OCI-LY1 (cell line): ENCODE data around the gene KRT77.

Experiments used
- H2AFZ ChIP-seq: fragments of 200-600 bp; sonication (generic), shearing (Covaris generic); 2 replicates; pipeline ENCODE4 v1.6.0; 2014; ENCODE audit warnings: antibody characterized with exemption, mild to moderate bottlenecking, low read length
- H3F3A ChIP-seq: fragments of 200-600 bp; sonication (generic), shearing (Covaris generic); 2 replicates; pipeline ENCODE4 v1.6.0; 2014; ENCODE audit warnings: mild to moderate bottlenecking, antibody characterized with exemption, low read length, moderate library complexity; ENCODE audit not compliant: insufficient read depth
- H3K27ac ChIP-seq: fragments of 200-600 bp; sonication (generic); 2 replicates; pipeline ENCODE4 v1.5.1; 2014; ENCODE audit warnings: low read length, mixed run types, mild to moderate bottlenecking, low read depth; ENCODE audit not compliant: poor library complexity, severe bottlenecking
- H3K27me3 ChIP-seq: fragments of 200-600 bp; sonication (generic); 2 replicates; pipeline ENCODE4 v1.6.0; 2014; ENCODE audit warnings: antibody characterized with exemption, mild to moderate bottlenecking, low read length, moderate library complexity; ENCODE audit not compliant: insufficient read depth
- H3K36me3 ChIP-seq: fragments of 200-600 bp; sonication (generic); 2 replicates; pipeline ENCODE4 v1.6.1; 2014; ENCODE audit warnings: mild to moderate bottlenecking, antibody characterized with exemption, low read length, moderate library complexity, mixed read lengths; ENCODE audit not compliant: insufficient read depth
- H3K4me1 ChIP-seq: fragments of 200-600 bp; sonication (generic); 2 replicates; pipeline ENCODE4 v1.5.1; 2014; ENCODE audit warnings: mild to moderate bottlenecking, low read length, moderate library complexity; ENCODE audit not compliant: insufficient read depth, severe bottlenecking
- H3K4me2 ChIP-seq: fragments of 200-600 bp; sonication (generic), shearing (Covaris generic); 2 replicates; pipeline ENCODE4 v1.6.1; 2014; ENCODE audit warnings: low read length
- H3K4me3 ChIP-seq: fragments of 200-600 bp; sonication (generic); 2 replicates; pipeline ENCODE4 v1.5.1; 2014; ENCODE audit warnings: low read length, low read depth, mild to moderate bottlenecking, mixed read lengths; ENCODE audit not compliant: poor library complexity, severe bottlenecking
- H3K79me2 ChIP-seq: fragments of 200-600 bp; shearing (Covaris generic); 2 replicates; pipeline ENCODE4 v1.6.1; 2016; ENCODE audit warnings: mixed run types, low read length, mixed read lengths; ENCODE audit not compliant: insufficient read depth
- H3K9ac ChIP-seq: fragments of 200-600 bp; sonication (generic), shearing (Covaris generic); 2 replicates; pipeline ENCODE4 v1.6.1; 2014; ENCODE audit warnings: mild to moderate bottlenecking, low read length, mixed read lengths
- H3K9me2 ChIP-seq: fragments of 200-600 bp; sonication (generic), shearing (Covaris generic); 2 replicates; pipeline ENCODE4 v1.6.1; 2014; ENCODE audit warnings: low read depth, mild to moderate bottlenecking, low read length, mixed read lengths
- H3K9me3 ChIP-seq: fragments of 200-600 bp; shearing (Covaris generic); 2 replicates; pipeline ENCODE4 v1.6.1; 2014; ENCODE audit warnings: low read length, mixed read lengths
- H4K20me1 ChIP-seq: fragments of 200-600 bp; sonication (generic), shearing (Covaris generic); 2 replicates; pipeline ENCODE4 v1.6.0; 2016; ENCODE audit warnings: mild to moderate bottlenecking, low read length; ENCODE audit not compliant: insufficient read depth
- CTCF ChIP-seq: fragments of 200-600 bp; sonication (generic), shearing (Covaris generic); IDR thresholded peaks from 2 replicates; pipeline ENCODE4 v1.5.1; 2017; ENCODE audit warnings: mild to moderate bottlenecking, antibody characterized with exemption, low read length, moderate library complexity, mixed read lengths
- EZH2 ChIP-seq: fragments of 200-600 bp; sonication (generic), shearing (Covaris generic); IDR thresholded peaks from 2 replicates; pipeline ENCODE4 v1.8.0; 2017; ENCODE audit warnings: borderline replicate concordance, mixed run types, mild to moderate bottlenecking, antibody characterized with exemption, low read length, moderate library complexity, mixed read lengths

Gene KRT77

DNA sequence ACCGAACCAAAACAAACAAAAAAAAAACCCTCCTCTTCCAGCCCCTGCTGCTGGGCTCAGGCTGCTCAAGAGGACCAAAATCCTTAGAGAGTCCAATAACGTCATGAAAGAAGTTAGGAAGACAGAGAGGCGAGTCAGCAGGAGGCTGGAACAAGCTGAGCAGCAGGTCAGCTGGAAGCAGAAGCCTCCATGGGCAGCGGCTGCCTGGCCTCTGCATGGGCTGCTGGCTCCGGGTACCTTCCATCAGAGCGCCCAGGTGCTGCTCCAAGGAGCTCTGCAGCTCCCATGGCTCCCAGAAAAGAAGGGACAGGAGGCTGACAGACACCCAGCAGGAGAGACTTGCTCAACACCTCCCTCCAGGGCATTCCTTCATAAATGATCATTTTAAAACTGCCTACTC, 48.1 kb downstream of the KRT77 start:
- no peaks in the 10 kb centered on the region for H3K36me3 ChIP-seq
- H3K27me3 ChIP-seq: peaks cover 3% of the 10 kb centered on the region; the same call in 1 of the 2 replicates
- no peaks in the 10 kb centered on the region for H3K4me1 ChIP-seq
- H3K9me3 ChIP-seq: no peaks in the 10 kb centered on the region
- no peak overlapping the region for H2AFZ ChIP-seq
- H4K20me1 ChIP-seq: no peaks in the 10 kb centered on the region
- no peaks in the 10 kb centered on the region for H3K9me2 ChIP-seq
- no peak overlapping the region for H3K27ac ChIP-seq
- no peak overlapping the region for H3K9ac ChIP-seq
- no peaks in the 10 kb centered on the region for H3F3A ChIP-seq
- no peak for TF ChIP-seq EZH2
- TF ChIP-seq CTCF: no peak
- H3K79me2 ChIP-seq: no peaks in the 10 kb centered on the region
- no peak overlapping the region for H3K4me3 ChIP-seq
- no peak overlapping the region for H3K4me2 ChIP-seq

GRCh38 chr12:52651726-52652261, 51.5 kb downstream of the KRT77 start, which contains the start of gene KRT2:
Gene KRT2, minus strand, starts transcription at chr12:52652211. Its CDS starts 69 bp downstream, at chr12:52652142.
- Histone ChIP-seq H3K9ac (no peak within 1 kb of the TSS), H3K27ac (no peak within 1 kb of the TSS), H3K4me2 (no peak within 1 kb of the TSS), H3K4me1 (no peaks in the 10 kb centered on the region), H2AFZ (no peak within 1 kb of the TSS), H3K9me2 (no peaks in the 10 kb centered on the region), H3K79me2 (no peaks in the 10 kb centered on the region), H4K20me1 (no peaks in the 10 kb centered on the region), H3K36me3 (no peaks in the 10 kb centered on the region), H3K9me3 (no peaks in the 10 kb centered on the region), H3K4me3 (no peak within 1 kb of the TSS), H3F3A (no peaks in the 10 kb centered on the region), H3K27me3 (no peaks in the 10 kb centered on the region; the same call in 1 of the 2 replicates)
- TF ChIP-seq EZH2: no peak
- no peak for TF ChIP-seq CTCF

GRCh38 chr12:52650520-52651081, 52.7 kb downstream of the KRT77 start:
- H3F3A ChIP-seq: no peaks in the 10 kb centered on the region
- no peak overlapping the region for H3K27ac ChIP-seq
- no peak overlapping the region for H3K4me3 ChIP-seq
- no peaks in the 10 kb centered on the region for H3K79me2 ChIP-seq
- no peaks in the 10 kb centered on the region for H3K9me3 ChIP-seq
- H3K27me3 ChIP-seq: no peaks in the 10 kb centered on the region; the same call in 1 of the 2 replicates
- H3K4me2 ChIP-seq: no peak overlapping the region
- H3K9ac ChIP-seq: no peak overlapping the region
- no peaks in the 10 kb centered on the region for H3K4me1 ChIP-seq
- H4K20me1 ChIP-seq: no peaks in the 10 kb centered on the region
- H3K36me3 ChIP-seq: no peaks in the 10 kb centered on the region
- no peak for TF ChIP-seq EZH2
- no peak for TF ChIP-seq CTCF
- H3K9me2 ChIP-seq: no peaks in the 10 kb centered on the region
- no peak overlapping the region for H2AFZ ChIP-seq
